ENCODE measurements around the gene TBC1D10A. TPM values are rescaled to one million over a fixed set of nuclear protein-coding genes. Genes with fewer than 3 reads are reported as not detected.

Gene TBC1D10A
- total RNA-seq, 1 donor from 2014 or later: 7.9 TPM

DNA sequence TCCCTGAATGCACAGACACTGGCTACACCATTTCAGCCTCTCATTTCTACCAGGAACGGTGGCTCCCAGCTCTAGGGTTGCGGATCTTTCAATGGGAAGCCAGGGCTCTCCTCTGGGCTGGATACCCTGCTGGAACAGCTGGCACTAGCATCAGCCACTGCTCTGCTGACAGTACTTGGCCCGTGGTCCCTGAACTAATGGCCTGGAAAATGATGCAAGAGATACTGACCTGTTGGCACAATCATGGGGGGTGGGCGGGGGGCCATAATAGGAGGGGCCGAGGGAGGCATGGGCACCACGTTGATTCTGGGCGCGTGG lies 10.7 kb upstream of the TBC1D10A start:
- Mint-ChIP-seq H3K36me3 (ENCODE audit: low read depth, unreplicated experiment) (peaks cover 67% of the 10 kb centered on the region), H3K27ac (ENCODE audit: unreplicated experiment) (no peak overlapping the region), H3K9me3 (ENCODE audit: unreplicated experiment) (no peaks in the 10 kb centered on the region), H3K27me3 (ENCODE audit: unreplicated experiment) (no peaks in the 10 kb centered on the region), H3K4me3 (ENCODE audit: unreplicated experiment) (no peak overlapping the region), H3K4me1 (ENCODE audit: unreplicated experiment) (no peaks in the 10 kb centered on the region)
- no peak for DNase-seq (ENCODE audit: low spot score)
- TF ChIP-seq, protein P1, sequence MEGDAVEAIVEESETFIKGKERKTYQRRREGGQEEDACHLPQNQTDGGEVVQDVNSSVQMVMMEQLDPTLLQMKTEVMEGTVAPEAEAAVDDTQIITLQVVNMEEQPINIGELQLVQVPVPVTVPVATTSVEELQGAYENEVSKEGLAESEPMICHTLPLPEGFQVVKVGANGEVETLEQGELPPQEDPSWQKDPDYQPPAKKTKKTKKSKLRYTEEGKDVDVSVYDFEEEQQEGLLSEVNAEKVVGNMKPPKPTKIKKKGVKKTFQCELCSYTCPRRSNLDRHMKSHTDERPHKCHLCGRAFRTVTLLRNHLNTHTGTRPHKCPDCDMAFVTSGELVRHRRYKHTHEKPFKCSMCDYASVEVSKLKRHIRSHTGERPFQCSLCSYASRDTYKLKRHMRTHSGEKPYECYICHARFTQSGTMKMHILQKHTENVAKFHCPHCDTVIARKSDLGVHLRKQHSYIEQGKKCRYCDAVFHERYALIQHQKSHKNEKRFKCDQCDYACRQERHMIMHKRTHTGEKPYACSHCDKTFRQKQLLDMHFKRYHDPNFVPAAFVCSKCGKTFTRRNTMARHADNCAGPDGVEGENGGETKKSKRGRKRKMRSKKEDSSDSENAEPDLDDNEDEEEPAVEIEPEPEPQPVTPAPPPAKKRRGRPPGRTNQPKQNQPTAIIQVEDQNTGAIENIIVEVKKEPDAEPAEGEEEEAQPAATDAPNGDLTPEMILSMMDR (IDR thresholded peaks at IDR 0.05; ENCODE audit: unreplicated experiment): no peak

DNA sequence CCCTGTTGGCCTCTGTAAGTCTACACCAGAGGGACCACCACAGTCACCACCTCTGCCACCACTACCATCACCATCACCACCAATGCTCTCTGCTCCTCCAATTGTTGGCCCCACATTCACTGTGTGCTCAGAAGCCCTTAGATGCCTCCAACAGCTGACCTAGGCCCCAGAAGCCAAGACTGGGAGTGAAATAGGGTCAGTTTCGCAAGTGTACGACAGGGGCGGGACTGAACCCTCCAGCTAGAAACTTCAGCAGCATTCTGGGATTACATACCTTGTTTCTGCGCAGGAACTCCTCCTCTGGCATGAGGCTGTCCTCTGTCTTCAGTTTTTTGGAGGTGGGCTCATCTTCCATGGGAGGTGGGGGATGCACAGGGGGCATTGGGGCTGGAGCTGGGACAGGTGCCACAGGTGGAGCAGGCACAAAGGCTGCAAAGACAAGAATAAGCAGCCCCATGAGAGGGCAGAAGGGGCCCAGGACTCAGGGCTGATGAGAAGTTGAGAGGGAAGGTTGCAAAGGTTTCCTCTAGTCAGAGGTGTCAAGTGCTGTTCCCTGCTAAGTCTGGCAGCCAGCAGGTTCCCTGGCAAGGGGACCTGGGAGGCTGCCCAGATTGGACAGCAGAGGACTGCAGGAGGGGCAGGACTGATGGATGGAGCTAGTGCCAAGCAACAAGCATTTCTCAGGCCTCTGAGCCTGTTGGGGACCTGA lies 10.2 kb upstream of the TBC1D10A start:
- Mint-ChIP-seq H3K4me1 (ENCODE audit: unreplicated experiment) (no peaks in the 10 kb centered on the region), H3K27ac (ENCODE audit: unreplicated experiment) (no peak overlapping the region), H3K4me3 (ENCODE audit: unreplicated experiment) (no peak overlapping the region), H3K36me3 (ENCODE audit: low read depth, unreplicated experiment) (peaks cover 65% of the 10 kb centered on the region), H3K9me3 (ENCODE audit: unreplicated experiment) (no peaks in the 10 kb centered on the region), H3K27me3 (ENCODE audit: unreplicated experiment) (no peaks in the 10 kb centered on the region)
- DNase-seq (ENCODE audit: low spot score): no peak
- TF ChIP-seq, protein P1 (IDR thresholded peaks at IDR 0.05; ENCODE audit: unreplicated experiment): no peak

DNA sequence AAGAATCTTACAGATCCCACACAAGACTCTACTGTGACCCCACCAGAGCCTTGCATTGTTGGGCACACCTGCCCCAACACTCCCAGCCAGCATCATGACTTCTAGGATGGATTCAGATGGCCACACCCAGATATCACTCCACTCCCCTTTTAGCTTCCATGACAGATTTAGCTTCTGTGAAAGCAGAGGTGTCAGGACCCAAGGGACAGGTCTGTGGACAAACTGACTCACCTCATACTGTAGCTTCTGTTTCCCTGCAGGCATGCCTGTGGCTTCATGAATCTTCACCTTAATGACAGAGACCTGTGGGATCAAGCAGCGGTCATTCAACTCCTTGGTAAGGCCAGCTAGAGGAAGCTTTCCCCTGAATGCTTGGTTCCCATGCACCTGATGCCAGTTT lies 8.5 kb upstream of the TBC1D10A start:
- TF ChIP-seq, protein P1 (IDR thresholded peaks at IDR 0.05; ENCODE audit: unreplicated experiment): no peak
- H3K36me3 Mint-ChIP-seq (ENCODE audit: low read depth, unreplicated experiment): peaks cover 57% of the 10 kb centered on the region
- no peaks in the 10 kb centered on the region for H3K27me3 Mint-ChIP-seq (ENCODE audit: unreplicated experiment)
- H3K27ac Mint-ChIP-seq (ENCODE audit: unreplicated experiment): no peak overlapping the region
- H3K4me3 Mint-ChIP-seq (ENCODE audit: unreplicated experiment): no peak overlapping the region
- no peak for DNase-seq (ENCODE audit: low spot score)
- no peaks in the 10 kb centered on the region for H3K4me1 Mint-ChIP-seq (ENCODE audit: unreplicated experiment)
- no peaks in the 10 kb centered on the region for H3K9me3 Mint-ChIP-seq (ENCODE audit: unreplicated experiment)

GRCh38 chr22:30334646-30335045 lies 7.9 kb upstream of the TBC1D10A start:
- no peaks in the 10 kb centered on the region for H3K4me1 Mint-ChIP-seq (ENCODE audit: unreplicated experiment)
- H3K9me3 Mint-ChIP-seq (ENCODE audit: unreplicated experiment): no peaks in the 10 kb centered on the region
- DNase-seq (ENCODE audit: low spot score): no peak
- H3K27me3 Mint-ChIP-seq (ENCODE audit: unreplicated experiment): no peaks in the 10 kb centered on the region
- no peak overlapping the region for H3K27ac Mint-ChIP-seq (ENCODE audit: unreplicated experiment)
- peaks cover 52% of the 10 kb centered on the region for H3K36me3 Mint-ChIP-seq (ENCODE audit: low read depth, unreplicated experiment)
- no peak overlapping the region for H3K4me3 Mint-ChIP-seq (ENCODE audit: unreplicated experiment)
- TF ChIP-seq, protein P1 (IDR thresholded peaks at IDR 0.05; ENCODE audit: unreplicated experiment): no peak

DNA sequence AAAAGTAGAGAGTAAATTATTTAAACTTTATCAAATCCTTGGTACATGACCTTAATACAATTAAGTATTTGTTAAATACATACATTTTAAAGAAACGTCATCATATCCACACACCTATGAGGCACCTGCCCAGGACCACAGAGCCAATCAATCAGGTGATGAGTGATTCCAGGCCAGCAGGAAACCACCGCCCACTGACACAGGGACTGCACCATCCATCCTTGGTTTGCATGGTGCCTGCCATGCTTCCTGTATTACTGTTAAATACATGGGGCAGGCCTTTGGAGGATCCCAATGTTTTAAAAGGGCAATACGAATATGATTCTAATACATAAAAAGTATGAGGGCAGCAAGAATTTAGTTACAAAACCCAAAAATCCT lies 7.0 kb upstream of the TBC1D10A start:
- no peak overlapping the region for H3K4me3 Mint-ChIP-seq (ENCODE audit: unreplicated experiment)
- TF ChIP-seq, protein P1 (IDR thresholded peaks at IDR 0.05; ENCODE audit: unreplicated experiment): no peak
- H3K27ac Mint-ChIP-seq (ENCODE audit: unreplicated experiment): no peak overlapping the region
- H3K4me1 Mint-ChIP-seq (ENCODE audit: unreplicated experiment): no peaks in the 10 kb centered on the region
- no peaks in the 10 kb centered on the region for H3K27me3 Mint-ChIP-seq (ENCODE audit: unreplicated experiment)
- H3K36me3 Mint-ChIP-seq (ENCODE audit: low read depth, unreplicated experiment): peaks cover 45% of the 10 kb centered on the region
- H3K9me3 Mint-ChIP-seq (ENCODE audit: unreplicated experiment): no peaks in the 10 kb centered on the region
- DNase-seq (ENCODE audit: low spot score): no peak

Measured in endothelial cell (in vitro differentiated cells).